ENCODE results near the gene CSNK1G1.

DNA sequence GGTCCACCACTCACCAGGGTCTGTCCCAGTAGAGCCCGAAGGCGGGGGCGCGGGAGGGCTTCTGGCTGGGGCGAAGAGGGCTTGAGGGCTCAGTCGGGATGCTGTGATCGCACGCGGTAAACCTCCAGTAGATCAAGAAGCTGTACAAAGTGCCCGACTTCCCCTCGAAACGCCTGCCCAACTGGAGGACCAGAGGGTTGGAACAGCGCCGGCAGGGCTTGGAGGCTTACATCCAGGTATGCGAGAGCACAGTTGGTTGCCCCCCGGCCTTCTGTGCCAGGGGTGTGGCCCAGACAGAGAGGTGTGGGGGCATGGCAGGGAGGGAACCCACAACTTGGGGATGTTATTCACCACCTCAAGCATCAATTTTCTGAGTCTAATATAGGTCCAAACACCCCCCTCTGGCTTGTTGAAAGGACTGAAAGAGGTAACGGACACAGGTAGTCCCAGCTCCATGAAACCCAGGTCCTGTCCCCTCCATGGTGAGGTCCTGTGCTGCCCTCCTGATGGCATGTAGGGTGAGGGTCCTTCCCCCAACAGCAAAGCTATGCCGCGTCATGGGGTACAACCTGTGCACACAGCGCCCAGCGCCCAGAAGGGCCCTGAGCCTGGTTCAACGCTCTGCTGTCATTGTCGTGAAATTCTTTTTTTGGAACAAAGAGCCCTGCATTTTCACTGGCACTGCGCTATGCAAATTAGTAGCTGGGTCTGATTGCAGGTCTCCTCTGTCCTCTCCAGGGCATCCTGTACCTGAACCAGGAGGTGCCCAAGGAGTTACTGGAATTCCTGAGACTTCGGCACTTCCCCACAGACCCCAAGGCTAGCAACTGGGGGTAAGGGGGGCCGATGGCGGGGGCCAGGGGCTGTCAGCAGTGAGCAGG, 203.2 kb downstream of the CSNK1G1 start:
- TF ChIP-seq, protein P1, sequence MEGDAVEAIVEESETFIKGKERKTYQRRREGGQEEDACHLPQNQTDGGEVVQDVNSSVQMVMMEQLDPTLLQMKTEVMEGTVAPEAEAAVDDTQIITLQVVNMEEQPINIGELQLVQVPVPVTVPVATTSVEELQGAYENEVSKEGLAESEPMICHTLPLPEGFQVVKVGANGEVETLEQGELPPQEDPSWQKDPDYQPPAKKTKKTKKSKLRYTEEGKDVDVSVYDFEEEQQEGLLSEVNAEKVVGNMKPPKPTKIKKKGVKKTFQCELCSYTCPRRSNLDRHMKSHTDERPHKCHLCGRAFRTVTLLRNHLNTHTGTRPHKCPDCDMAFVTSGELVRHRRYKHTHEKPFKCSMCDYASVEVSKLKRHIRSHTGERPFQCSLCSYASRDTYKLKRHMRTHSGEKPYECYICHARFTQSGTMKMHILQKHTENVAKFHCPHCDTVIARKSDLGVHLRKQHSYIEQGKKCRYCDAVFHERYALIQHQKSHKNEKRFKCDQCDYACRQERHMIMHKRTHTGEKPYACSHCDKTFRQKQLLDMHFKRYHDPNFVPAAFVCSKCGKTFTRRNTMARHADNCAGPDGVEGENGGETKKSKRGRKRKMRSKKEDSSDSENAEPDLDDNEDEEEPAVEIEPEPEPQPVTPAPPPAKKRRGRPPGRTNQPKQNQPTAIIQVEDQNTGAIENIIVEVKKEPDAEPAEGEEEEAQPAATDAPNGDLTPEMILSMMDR (IDR thresholded peaks at IDR 0.05): no peak
- TF ChIP-seq POLR2A (IDR thresholded peaks at IDR 0.05): no peak

All from uterus (tissue), 2 donors.